Astrocyte of the cerebellum (primary cell): ENCODE measurements around the gene PCLO.
"Not testable (repeated sequence)": the region's sequence is repeated elsewhere in the genome, so short reads cannot be mapped to it uniquely, and the experiment has no call there.

Source experiments
- DNase-seq: peaks from one replicate; pipeline ENCODE4 v3.0.0-alpha.2; 2011; ENCODE audit warnings: low read depth
- H3K4me3 ChIP-seq: 2 replicates; pipeline ENCODE4 v1.5.1; 2011; ENCODE audit warnings: mild to moderate bottlenecking, low read depth, low read length, moderate library complexity
- CTCF ChIP-seq: IDR thresholded peaks from 2 replicates; pipeline ENCODE4 v1.5.1; 2012; ENCODE audit warnings: low read length, low read depth, moderate library complexity, mild to moderate bottlenecking; ENCODE audit errors: missing control alignments
- in situ Hi-C: cut with HindIII; loops from 2 replicates; pipeline ENCODE4 v1.10.0; 2017; ENCODE audit warnings: low sequenced_read_pairs

The PCLO gene

GRCh38 chr7:82925331-82925730 is 237.4 kb downstream of the PCLO start:
- no peak overlapping the region for H3K4me3 ChIP-seq
- in situ Hi-C loops, result no loop called here
- TF ChIP-seq CTCF, result no peak
- no peak for DNase-seq

GRCh38 chr7:82906502-82906901 is 256.2 kb downstream of the PCLO start:
- DNase-seq, result no peak
- no peak overlapping the region for H3K4me3 ChIP-seq
- TF ChIP-seq CTCF, result no peak
- in situ Hi-C loops, result no loop called here

GRCh38 chr7:82904871-82905270 is 257.8 kb downstream of the PCLO start:
- in situ Hi-C loops, result no loop called here

GRCh38 chr7:82901098-82901497 is 261.6 kb downstream of the PCLO start:
- DNase-seq, H3K4me3 ChIP-seq, in situ Hi-C loops: not testable (repeated sequence)

More at GRCh38 chr7:82904871-82905270, 257.8 kb downstream of the PCLO start:
- no peak overlapping the region for H3K4me3 ChIP-seq
- DNase-seq, result no peak
- no peak for TF ChIP-seq CTCF

GRCh38 chr7:82897500-82897899 is 265.2 kb downstream of the PCLO start:
- no peak overlapping the region for H3K4me3 ChIP-seq
- DNase-seq, result no peak
- in situ Hi-C loops, result no loop called here
- no peak for TF ChIP-seq CTCF

GRCh38 chr7:82894341-82894740 is 268.3 kb downstream of the PCLO start:
- DNase-seq, H3K4me3 ChIP-seq, in situ Hi-C loops: not testable (repeated sequence)

GRCh38 chr7:82886324-82886723 is 276.4 kb downstream of the PCLO start:
- TF ChIP-seq CTCF, result no peak
- in situ Hi-C loops, result no loop called here
- no peak overlapping the region for H3K4me3 ChIP-seq
- DNase-seq, result no peak

- no peak overlapping the region for H3K4me3 ChIP-seq
- no peak for DNase-seq
- no peak for TF ChIP-seq CTCF
- in situ Hi-C loops, result no loop called here
Measured at GRCh38 chr7:82865856-82866255, 296.8 kb downstream of the PCLO start.
